HEK293 (cell line): ENCODE data around the gene FSIP1.

Experiments used
- ZNF521 ChIP-seq: fragments of 450-650 bp; formaldehyde crosslinking; IDR thresholded peaks from 2 replicates; pipeline ENCODE4 v1.5.1; 2017; ENCODE audit warnings: missing biosample characterization, mild to moderate bottlenecking, missing genetic modification characterization
- ZNF544 ChIP-seq: fragments of 450-650 bp; formaldehyde crosslinking; IDR thresholded peaks from 2 replicates; pipeline ENCODE4 v1.5.0; 2017; ENCODE audit warnings: missing biosample characterization, missing genetic modification characterization
- ZNF791 ChIP-seq: fragments of 450-650 bp; formaldehyde crosslinking; IDR thresholded peaks from 2 replicates; pipeline ENCODE4 v1.5.1; 2016; ENCODE audit warnings: missing biosample characterization, missing genetic modification characterization
- TF ChIP-seq, protein P1 (sequence below): IDR thresholded peaks from 2 replicates; pipeline ENCODE4 v1.6.1; 2011; ENCODE audit warnings: mild to moderate bottlenecking, low read depth, low read length, borderline replicate concordance

DNA sequence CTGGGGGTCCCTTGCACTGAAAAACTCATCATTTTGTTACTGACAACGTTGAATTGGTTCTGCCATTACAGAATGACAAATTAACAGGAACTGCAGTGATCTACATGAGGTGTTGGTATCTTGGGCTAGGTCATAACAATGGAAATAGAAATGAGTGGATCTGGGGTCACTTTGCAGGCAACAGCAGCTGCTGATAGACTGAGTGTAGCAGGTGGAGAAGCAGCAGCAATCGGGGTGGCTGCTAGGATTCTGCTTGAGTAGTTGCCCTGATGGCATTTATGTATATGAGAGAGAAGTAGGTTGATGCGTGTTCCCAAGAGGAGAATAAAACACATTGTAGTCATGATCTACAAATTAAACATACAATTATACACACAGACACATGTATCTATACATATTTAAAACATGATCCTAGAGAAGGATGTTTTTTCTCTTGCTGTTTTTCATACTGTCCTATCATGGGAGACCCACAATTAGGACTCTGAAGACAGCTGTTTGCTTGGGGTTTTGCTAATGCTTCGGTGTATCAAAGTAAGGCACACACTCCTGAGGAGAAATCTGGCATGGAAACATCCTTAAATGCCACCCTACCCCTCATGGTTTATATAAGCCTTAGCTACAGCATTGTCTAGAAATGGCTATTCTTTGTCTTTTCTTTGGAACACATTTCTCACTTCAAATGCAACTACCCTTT lies 217.5 kb downstream of the FSIP1 start:
- no peak for TF ChIP-seq ZNF521
- TF ChIP-seq, protein P1, sequence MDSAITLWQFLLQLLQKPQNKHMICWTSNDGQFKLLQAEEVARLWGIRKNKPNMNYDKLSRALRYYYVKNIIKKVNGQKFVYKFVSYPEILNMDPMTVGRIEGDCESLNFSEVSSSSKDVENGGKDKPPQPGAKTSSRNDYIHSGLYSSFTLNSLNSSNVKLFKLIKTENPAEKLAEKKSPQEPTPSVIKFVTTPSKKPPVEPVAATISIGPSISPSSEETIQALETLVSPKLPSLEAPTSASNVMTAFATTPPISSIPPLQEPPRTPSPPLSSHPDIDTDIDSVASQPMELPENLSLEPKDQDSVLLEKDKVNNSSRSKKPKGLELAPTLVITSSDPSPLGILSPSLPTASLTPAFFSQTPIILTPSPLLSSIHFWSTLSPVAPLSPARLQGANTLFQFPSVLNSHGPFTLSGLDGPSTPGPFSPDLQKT: no peak
- no peak for TF ChIP-seq ZNF544 (tag by site-specific recombination)
- TF ChIP-seq ZNF791 (tag by site-specific recombination): no peak
